Measurements from ENCODE around the gene STPG1.

STPG1 gene

GRCh38 chr1:24341260-24341659 lies 72.3 kb downstream of the STPG1 start:
- no peak for DNase-seq
- ATAC-seq = no peak

GRCh38 chr1:24340770-24341169 lies 72.8 kb downstream of the STPG1 start:
- ATAC-seq = no peak
- DNase-seq = no peak

GRCh38 chr1:24339996-24340395 lies 73.6 kb downstream of the STPG1 start:
- ATAC-seq = no peak
- DNase-seq = no peak

- DNase-seq (no peak), ATAC-seq (no peak)
These were observed 75.1 kb downstream of the STPG1 start for GRCh38 chr1:24338447-24338846.

- no peak for ATAC-seq
These were observed 76.1 kb downstream of the STPG1 start for GRCh38 chr1:24337455-24337854.

GRCh38 chr1:24336075-24336474 lies 77.5 kb downstream of the STPG1 start:
- DNase-seq (no peak), ATAC-seq (no peak)

More at GRCh38 chr1:24337455-24337854, 76.1 kb downstream of the STPG1 start:
- DNase-seq = no peak

GRCh38 chr1:24331961-24332673 lies 81.5 kb downstream of the STPG1 start:
- ATAC-seq (no peak), DNase-seq (no peak)

GRCh38 chr1:24329797-24330543 lies 83.6 kb downstream of the STPG1 start:
- ATAC-seq = no peak
- no peak for DNase-seq

GRCh38 chr1:24329331-24329730 lies 84.3 kb downstream of the STPG1 start:
- DNase-seq = no peak
- ATAC-seq = no peak

GRCh38 chr1:24327891-24328290 lies 85.7 kb downstream of the STPG1 start:
- ATAC-seq (no peak), DNase-seq (no peak)

GRCh38 chr1:24327486-24327885 lies 86.1 kb downstream of the STPG1 start:
- DNase-seq (no peak), ATAC-seq (no peak)

GRCh38 chr1:24325587-24326449 lies 87.8 kb downstream of the STPG1 start:
- peak; percentile 20 for ATAC-seq
- DNase-seq = no peak

- ATAC-seq (no peak), DNase-seq (no peak)
These were observed 88.7 kb downstream of the STPG1 start for GRCh38 chr1:24324903-24325302.

- ATAC-seq = no peak
These were observed 90.3 kb downstream of the STPG1 start for GRCh38 chr1:24323281-24323680.

GRCh38 chr1:24322470-24323177 lies 91.0 kb downstream of the STPG1 start:
- no peak for DNase-seq
- ATAC-seq = no peak

More at GRCh38 chr1:24323281-24323680, 90.3 kb downstream of the STPG1 start:
- no peak for DNase-seq

- ATAC-seq (peak; percentile 84), DNase-seq (peak; percentile 81)
These were observed 91.7 kb downstream of the STPG1 start for GRCh38 chr1:24321697-24322469.

- no peak for ATAC-seq
- DNase-seq = no peak
These were observed 92.5 kb downstream of the STPG1 start for GRCh38 chr1:24321126-24321525.

GRCh38 chr1:24319962-24320361 lies 93.6 kb downstream of the STPG1 start:
- no peak for ATAC-seq
- DNase-seq = no peak

GRCh38 chr1:24319312-24319863 lies 94.2 kb downstream of the STPG1 start, which contains the start of gene GRHL3:
GRHL3 (plus strand) TSS chr1:24319357; CDS start chr1:24319552, 195 bp downstream.
- DNase-seq (no peak), ATAC-seq (no peak)

GRCh38 chr1:24318615-24319311 lies 94.8 kb downstream of the STPG1 start:
- ATAC-seq = no peak

More at GRCh38 chr1:24318615-24319311, 94.8 kb downstream of the STPG1 start:
- DNase-seq = no peak
